Adrenal gland (tissue), 5 donors: ENCODE results near the gene UBE2E1.

Source experiments
- CTCF ChIP-seq, 6 experiments: fragments of 450-650 bp in 4 of 6; fragments of 200-600 bp in 2 of 6; sonication (generic) in 1 of 6; IDR thresholded peaks; 1 replicate in 5 of 6; 2 replicates in 1 of 6; pipeline versions ENCODE4 v1.5.1 to v1.8.0; 2016 to 2021; ENCODE audit warnings: antibody characterized with exemption in 6 of 6, mild to moderate bottlenecking in 2 of 6, moderate library complexity in 1 of 6
- POLR2A ChIP-seq, 2 donors: fragments of 450-650 bp; IDR thresholded peaks; one replicate each; pipeline ENCODE4 v1.6.1; 2017; ENCODE audit warnings: antibody characterized with exemption in 2 of 2, mild to moderate bottlenecking in 2 of 2, moderate library complexity in 1 of 2
- donor health status: DM: no; HTN: no; CAD: no.

GRCh38 chr3:23864931-23865330, 59.2 kb downstream of the UBE2E1 start:
- no peak for TF ChIP-seq POLR2A (IDR thresholded peaks at IDR 0.05)
- TF ChIP-seq CTCF (IDR thresholded peaks at IDR 0.05) = no peak
